ENCODE results near the gene HMGA1. TPM values are rescaled to one million over a fixed set of nuclear protein-coding genes. Genes with fewer than 3 reads are reported as not detected.
A peak's percentile ranks its signal among the peaks of the same experiment; 100 is the strongest.

HMGA1 gene
- total and polyA plus RNA-seq, 2 of the 13 experiments (the other 11 are each of a cell fraction or from before 2014, with no cell fraction given) = 117 to 145 TPM

DNA sequence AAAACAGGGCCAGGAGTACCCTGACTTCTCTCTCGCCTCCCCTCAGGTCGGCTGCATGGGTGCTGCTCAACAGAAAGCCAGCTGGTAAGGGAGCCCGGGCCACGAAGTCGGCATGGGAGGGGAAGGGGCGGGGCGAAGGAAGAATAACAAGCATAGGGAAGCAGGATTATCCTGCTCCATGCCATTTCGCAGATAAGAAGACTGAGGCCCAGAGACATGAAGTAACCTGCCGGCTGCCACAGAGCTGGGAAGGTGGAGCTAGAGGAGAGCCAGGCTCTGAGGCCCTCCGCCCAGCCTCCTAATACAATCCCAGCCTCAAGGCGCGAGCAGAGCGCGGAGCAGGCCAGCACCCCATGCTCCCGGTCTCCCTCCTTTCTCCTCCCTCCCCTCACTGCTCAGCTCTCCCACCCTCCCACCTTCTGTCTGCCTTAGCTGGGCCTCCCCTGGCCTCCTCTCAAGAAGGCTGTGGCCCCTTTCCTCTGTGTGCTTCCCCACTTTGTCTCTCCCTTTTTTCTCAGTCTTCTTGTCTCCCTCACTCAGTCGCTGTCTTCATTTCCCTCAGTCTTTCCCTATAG lies 13.2 kb upstream of the HMGA1 start (continued):
- TF ChIP-seq, protein P1, sequence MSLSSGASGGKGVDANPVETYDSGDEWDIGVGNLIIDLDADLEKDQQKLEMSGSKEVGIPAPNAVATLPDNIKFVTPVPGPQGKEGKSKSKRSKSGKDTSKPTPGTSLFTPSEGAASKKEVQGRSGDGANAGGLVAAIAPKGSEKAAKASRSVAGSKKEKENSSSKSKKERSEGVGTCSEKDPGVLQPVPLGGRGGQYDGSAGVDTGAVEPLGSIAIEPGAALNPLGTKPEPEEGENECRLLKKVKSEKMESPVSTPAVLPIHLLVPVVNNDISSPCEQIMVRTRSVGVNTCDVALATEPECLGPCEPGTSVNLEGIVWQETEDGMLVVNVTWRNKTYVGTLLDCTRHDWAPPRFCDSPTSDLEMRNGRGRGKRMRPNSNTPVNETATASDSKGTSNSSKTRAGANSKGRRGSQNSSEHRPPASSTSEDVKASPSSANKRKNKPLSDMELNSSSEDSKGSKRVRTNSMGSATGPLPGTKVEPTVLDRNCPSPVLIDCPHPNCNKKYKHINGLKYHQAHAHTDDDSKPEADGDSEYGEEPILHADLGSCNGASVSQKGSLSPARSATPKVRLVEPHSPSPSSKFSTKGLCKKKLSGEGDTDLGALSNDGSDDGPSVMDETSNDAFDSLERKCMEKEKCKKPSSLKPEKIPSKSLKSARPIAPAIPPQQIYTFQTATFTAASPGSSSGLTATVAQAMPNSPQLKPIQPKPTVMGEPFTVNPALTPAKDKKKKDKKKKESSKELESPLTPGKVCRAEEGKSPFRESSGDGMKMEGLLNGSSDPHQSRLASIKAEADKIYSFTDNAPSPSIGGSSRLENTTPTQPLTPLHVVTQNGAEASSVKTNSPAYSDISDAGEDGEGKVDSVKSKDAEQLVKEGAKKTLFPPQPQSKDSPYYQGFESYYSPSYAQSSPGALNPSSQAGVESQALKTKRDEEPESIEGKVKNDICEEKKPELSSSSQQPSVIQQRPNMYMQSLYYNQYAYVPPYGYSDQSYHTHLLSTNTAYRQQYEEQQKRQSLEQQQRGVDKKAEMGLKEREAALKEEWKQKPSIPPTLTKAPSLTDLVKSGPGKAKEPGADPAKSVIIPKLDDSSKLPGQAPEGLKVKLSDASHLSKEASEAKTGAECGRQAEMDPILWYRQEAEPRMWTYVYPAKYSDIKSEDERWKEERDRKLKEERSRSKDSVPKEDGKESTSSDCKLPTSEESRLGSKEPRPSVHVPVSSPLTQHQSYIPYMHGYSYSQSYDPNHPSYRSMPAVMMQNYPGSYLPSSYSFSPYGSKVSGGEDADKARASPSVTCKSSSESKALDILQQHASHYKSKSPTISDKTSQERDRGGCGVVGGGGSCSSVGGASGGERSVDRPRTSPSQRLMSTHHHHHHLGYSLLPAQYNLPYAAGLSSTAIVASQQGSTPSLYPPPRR (CRISPR knock-in tag; IDR thresholded peaks at IDR 0.05; ENCODE audit: borderline replicate concordance) = no peak; the same call in 1 of the 2 replicates
- TF ChIP-seq PRPF4 (IDR thresholded peaks at IDR 0.05; ENCODE audit: low read depth, low read length, poor library complexity, severe bottlenecking) (no peak), ZNF678 (CRISPR knock-in tag; IDR thresholded peaks at IDR 0.05) (no peak), MEIS1 (CRISPR knock-in tag; IDR thresholded peaks at IDR 0.05; ENCODE audit: borderline replicate concordance) (no peak), ZMYM2 (CRISPR knock-in tag; IDR thresholded peaks at IDR 0.05) (no peak), ZNF274 (CRISPR knock-in tag; IDR thresholded peaks at IDR 0.05) (no peak), SP1 (IDR thresholded peaks at IDR 0.05) (no peak), SP1 (CRISPR knock-in tag; IDR thresholded peaks at IDR 0.05) (no peak; the same call in 1 of the 2 replicates), KMT2A (CRISPR knock-in tag; IDR thresholded peaks at IDR 0.05) (no peak), ZNF260 (CRISPR knock-in tag; IDR thresholded peaks at IDR 0.05; ENCODE audit: borderline replicate concordance, low read depth) (no peak), ZNF674 (CRISPR knock-in tag; IDR thresholded peaks at IDR 0.05; ENCODE audit: low read depth) (no peak), CCDC6 (CRISPR knock-in tag; IDR thresholded peaks at IDR 0.05) (no peak), HIVEP1 (CRISPR knock-in tag; IDR thresholded peaks at IDR 0.05) (no peak), DMAP1 (CRISPR knock-in tag; IDR thresholded peaks at IDR 0.05) (no peak), AGO2 (optimal IDR thresholded peaks at IDR 0.05; ENCODE audit: low read depth, low read length) (no peak), EP300 (IDR thresholded peaks at IDR 0.05; ENCODE audit: low read depth in 2 of 2, low read length in 2 of 2) (no peak), EP300 (CRISPR knock-in tag; IDR thresholded peaks at IDR 0.05; ENCODE audit: borderline replicate concordance) (no peak), JUN (CRISPR knock-in tag; IDR thresholded peaks at IDR 0.05) (no peak)
- TF ChIP-seq, protein P2, sequence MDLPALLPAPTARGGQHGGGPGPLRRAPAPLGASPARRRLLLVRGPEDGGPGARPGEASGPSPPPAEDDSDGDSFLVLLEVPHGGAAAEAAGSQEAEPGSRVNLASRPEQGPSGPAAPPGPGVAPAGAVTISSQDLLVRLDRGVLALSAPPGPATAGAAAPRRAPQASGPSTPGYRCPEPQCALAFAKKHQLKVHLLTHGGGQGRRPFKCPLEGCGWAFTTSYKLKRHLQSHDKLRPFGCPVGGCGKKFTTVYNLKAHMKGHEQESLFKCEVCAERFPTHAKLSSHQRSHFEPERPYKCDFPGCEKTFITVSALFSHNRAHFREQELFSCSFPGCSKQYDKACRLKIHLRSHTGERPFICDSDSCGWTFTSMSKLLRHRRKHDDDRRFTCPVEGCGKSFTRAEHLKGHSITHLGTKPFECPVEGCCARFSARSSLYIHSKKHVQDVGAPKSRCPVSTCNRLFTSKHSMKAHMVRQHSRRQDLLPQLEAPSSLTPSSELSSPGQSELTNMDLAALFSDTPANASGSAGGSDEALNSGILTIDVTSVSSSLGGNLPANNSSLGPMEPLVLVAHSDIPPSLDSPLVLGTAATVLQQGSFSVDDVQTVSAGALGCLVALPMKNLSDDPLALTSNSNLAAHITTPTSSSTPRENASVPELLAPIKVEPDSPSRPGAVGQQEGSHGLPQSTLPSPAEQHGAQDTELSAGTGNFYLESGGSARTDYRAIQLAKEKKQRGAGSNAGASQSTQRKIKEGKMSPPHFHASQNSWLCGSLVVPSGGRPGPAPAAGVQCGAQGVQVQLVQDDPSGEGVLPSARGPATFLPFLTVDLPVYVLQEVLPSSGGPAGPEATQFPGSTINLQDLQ (CRISPR knock-in tag; IDR thresholded peaks at IDR 0.05) = peak; percentile 16; the same call in 1 of the 2 replicates
- TF ChIP-seq, protein P3, sequence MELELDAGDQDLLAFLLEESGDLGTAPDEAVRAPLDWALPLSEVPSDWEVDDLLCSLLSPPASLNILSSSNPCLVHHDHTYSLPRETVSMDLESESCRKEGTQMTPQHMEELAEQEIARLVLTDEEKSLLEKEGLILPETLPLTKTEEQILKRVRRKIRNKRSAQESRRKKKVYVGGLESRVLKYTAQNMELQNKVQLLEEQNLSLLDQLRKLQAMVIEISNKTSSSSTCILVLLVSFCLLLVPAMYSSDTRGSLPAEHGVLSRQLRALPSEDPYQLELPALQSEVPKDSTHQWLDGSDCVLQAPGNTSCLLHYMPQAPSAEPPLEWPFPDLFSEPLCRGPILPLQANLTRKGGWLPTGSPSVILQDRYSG (CRISPR knock-in tag; IDR thresholded peaks at IDR 0.05) = no peak
- TF ChIP-seq, protein P4, sequence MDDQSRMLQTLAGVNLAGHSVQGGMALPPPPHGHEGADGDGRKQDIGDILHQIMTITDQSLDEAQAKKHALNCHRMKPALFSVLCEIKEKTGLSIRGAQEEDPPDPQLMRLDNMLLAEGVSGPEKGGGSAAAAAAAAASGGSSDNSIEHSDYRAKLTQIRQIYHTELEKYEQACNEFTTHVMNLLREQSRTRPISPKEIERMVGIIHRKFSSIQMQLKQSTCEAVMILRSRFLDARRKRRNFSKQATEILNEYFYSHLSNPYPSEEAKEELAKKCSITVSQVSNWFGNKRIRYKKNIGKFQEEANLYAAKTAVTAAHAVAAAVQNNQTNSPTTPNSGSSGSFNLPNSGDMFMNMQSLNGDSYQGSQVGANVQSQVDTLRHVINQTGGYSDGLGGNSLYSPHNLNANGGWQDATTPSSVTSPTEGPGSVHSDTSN (CRISPR knock-in tag; IDR thresholded peaks at IDR 0.05; ENCODE audit: borderline replicate concordance) = no peak

Measured in HepG2 (cell line).